Loucy (cell line): ENCODE measurements around the gene SERGEF.

Experiments
- EZH2phosphoT487 ChIP-seq: fragments of 200-600 bp; IDR thresholded peaks from 2 replicates; pipeline ENCODE4 v1.6.1; 2018; ENCODE audit warnings: antibody characterized with exemption, mild to moderate bottlenecking, moderate library complexity, borderline replicate concordance
- TF ChIP-seq, protein P1 (sequence below): fragments of 200-600 bp; sonication (generic); conservative IDR thresholded peaks from 2 replicates; pipeline ENCODE4 v1.5.1; 2014; ENCODE audit warnings: mild to moderate bottlenecking, antibody characterized with exemption, low read length

DNA sequence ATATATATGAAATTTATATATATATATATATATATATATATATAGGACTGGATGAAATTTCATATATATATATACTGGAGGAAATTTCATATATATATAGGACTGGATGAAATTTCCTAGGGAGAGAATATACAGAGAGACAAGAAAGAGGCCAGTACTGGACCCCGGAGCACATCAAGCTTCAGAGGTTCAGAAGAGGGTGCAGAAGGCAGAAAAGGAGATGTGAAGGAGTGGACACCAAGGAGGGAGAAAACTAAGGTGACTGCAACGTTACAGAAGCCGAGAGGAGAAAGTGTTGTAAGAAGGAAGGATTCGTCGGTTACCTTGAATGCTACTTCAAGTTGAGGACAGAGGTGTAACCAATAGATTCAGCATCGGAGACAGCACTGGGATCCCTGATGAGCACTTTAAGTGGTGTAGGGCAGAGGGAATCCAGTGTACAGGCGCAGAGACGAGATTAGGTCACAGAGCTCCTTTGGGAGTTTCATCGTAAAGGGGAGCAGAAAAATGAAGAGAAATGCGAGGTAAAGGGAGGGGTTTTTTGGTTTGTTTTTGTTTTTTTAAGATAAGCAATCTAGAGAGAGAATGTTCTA lies 41.8 kb upstream of the SERGEF start:
- TF ChIP-seq, protein P1, sequence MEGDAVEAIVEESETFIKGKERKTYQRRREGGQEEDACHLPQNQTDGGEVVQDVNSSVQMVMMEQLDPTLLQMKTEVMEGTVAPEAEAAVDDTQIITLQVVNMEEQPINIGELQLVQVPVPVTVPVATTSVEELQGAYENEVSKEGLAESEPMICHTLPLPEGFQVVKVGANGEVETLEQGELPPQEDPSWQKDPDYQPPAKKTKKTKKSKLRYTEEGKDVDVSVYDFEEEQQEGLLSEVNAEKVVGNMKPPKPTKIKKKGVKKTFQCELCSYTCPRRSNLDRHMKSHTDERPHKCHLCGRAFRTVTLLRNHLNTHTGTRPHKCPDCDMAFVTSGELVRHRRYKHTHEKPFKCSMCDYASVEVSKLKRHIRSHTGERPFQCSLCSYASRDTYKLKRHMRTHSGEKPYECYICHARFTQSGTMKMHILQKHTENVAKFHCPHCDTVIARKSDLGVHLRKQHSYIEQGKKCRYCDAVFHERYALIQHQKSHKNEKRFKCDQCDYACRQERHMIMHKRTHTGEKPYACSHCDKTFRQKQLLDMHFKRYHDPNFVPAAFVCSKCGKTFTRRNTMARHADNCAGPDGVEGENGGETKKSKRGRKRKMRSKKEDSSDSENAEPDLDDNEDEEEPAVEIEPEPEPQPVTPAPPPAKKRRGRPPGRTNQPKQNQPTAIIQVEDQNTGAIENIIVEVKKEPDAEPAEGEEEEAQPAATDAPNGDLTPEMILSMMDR: no peak
- TF ChIP-seq EZH2phosphoT487: no peak
